ENCODE measurements around the gene ABHD4. TPM values are rescaled to one million over a fixed set of nuclear protein-coding genes. Genes with fewer than 3 reads are reported as not detected.

Gene ABHD4
- total RNA-seq, 4 donors from 2014 or later = 18.7 to 42.3 (median 27.7) TPM

DNA sequence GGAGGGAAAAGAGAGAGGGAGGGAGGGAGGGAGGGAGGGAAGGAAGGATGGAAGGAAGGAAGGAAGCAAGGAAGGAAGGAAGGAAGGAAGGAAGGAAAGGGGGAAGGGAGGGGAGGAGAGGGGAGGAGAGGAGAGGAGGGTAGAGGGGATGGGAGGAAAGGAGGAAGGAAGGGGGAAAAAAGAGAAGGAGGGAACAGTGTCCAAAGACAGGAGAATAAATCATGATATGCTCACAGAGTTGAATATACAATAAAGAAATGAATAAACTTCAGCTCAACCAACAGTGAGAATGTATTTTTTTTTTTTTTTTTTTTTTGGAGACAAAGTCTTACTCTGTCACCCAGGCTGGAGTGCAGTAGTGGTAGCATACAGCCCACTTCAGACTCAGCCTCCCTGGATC is 42.1 kb downstream of the ABHD4 start:
- DNase-seq (ENCODE audit: extremely low spot score) = no peak
- no peaks in the 10 kb centered on the region for H3K27me3 ChIP-seq
- H3K9me3 ChIP-seq = no peaks in the 10 kb centered on the region
- H3K4me3 ChIP-seq = no peak overlapping the region
- TF ChIP-seq, protein P1, sequence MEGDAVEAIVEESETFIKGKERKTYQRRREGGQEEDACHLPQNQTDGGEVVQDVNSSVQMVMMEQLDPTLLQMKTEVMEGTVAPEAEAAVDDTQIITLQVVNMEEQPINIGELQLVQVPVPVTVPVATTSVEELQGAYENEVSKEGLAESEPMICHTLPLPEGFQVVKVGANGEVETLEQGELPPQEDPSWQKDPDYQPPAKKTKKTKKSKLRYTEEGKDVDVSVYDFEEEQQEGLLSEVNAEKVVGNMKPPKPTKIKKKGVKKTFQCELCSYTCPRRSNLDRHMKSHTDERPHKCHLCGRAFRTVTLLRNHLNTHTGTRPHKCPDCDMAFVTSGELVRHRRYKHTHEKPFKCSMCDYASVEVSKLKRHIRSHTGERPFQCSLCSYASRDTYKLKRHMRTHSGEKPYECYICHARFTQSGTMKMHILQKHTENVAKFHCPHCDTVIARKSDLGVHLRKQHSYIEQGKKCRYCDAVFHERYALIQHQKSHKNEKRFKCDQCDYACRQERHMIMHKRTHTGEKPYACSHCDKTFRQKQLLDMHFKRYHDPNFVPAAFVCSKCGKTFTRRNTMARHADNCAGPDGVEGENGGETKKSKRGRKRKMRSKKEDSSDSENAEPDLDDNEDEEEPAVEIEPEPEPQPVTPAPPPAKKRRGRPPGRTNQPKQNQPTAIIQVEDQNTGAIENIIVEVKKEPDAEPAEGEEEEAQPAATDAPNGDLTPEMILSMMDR (IDR thresholded peaks at IDR 0.05) = no peak
- TF ChIP-seq EP300 (IDR thresholded peaks at IDR 0.05) (no peak), POLR2A (IDR thresholded peaks at IDR 0.05; ENCODE audit: low read depth) (no peak), POLR2AphosphoS5 (IDR thresholded peaks at IDR 0.05) (no peak)
- no peaks in the 10 kb centered on the region for H3K4me1 ChIP-seq
- intact Hi-C loops (cut with DNase I) = no loop called here
- no peaks in the 10 kb centered on the region for H3K36me3 ChIP-seq
- no peak overlapping the region for H3K27ac ChIP-seq (replicated peaks in 1 of 4)

DNA sequence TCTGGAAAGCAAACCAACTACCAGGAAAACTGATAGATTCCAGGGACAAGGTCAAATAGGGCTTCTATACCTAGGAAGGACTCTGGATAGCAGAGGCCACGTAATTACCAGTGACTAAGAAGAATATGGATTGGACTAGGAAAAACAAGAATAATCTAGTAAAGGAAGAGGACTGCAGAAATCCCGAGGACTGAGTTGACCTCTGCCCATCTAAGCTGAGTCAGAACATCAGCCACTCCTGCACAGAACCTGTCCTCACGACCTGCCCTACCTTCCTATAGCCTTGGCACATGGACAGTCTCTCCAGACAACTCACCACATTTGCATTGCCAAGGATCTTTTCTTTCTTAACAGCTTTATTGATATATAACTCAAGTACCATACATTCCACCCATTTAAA is 43.7 kb downstream of the ABHD4 start:
- no peak for DNase-seq (ENCODE audit: extremely low spot score)
- no peaks in the 10 kb centered on the region for H3K9me3 ChIP-seq
- no peaks in the 10 kb centered on the region for H3K27me3 ChIP-seq
- no peaks in the 10 kb centered on the region for H3K36me3 ChIP-seq
- no peaks in the 10 kb centered on the region for H3K4me1 ChIP-seq
- no peak for TF ChIP-seq POLR2A (IDR thresholded peaks at IDR 0.05; ENCODE audit: low read depth)
- no peak for TF ChIP-seq POLR2AphosphoS5 (IDR thresholded peaks at IDR 0.05)
- TF ChIP-seq EP300 (IDR thresholded peaks at IDR 0.05) = no peak
- TF ChIP-seq, protein P1 (IDR thresholded peaks at IDR 0.05) = no peak
- WGBS = 51% methylated on average over 3 of the region's 3 CpGs
- intact Hi-C loops (cut with DNase I) = no loop called here
- H3K27ac ChIP-seq (replicated peaks in 1 of 4) = no peak overlapping the region
- no peak overlapping the region for H3K4me3 ChIP-seq

DNA sequence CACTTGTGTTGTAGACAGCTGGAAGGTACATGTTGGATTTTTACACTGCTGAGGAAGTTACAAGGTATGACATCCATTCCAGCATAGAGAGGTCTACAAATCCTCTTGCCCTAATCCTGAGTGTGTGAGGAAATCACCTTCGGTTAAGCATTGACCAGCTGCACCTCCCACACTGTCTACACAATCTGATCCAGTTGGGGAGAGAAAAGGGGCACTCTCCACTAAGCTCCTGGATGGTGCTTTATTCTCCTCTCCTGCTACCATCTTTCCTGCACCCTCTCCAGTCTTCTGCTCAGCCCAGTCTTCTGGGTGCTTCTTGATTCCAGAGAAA is 46.2 kb downstream of the ABHD4 start, which contains the start of gene OR6J1:
TSS of gene OR6J1 (minus strand) at position 48 of the 331 bp plus-strand sequence. CDS start 9,541 bp downstream, outside the sequence.
- H3K27me3 ChIP-seq = no peaks in the 10 kb centered on the region
- H3K4me1 ChIP-seq = no peaks in the 10 kb centered on the region
- H3K36me3 ChIP-seq = no peaks in the 10 kb centered on the region
- TF ChIP-seq POLR2A (IDR thresholded peaks at IDR 0.05; ENCODE audit: low read depth) = no peak
- TF ChIP-seq, protein P1 (IDR thresholded peaks at IDR 0.05) = no peak
- TF ChIP-seq POLR2AphosphoS5 (IDR thresholded peaks at IDR 0.05) = no peak
- intact Hi-C loops (cut with DNase I) = no loop called here
- 83% methylated on average over 1 of the region's 1 CpG for WGBS
- no peak for DNase-seq (ENCODE audit: extremely low spot score)
- H3K9me3 ChIP-seq = no peaks in the 10 kb centered on the region
- no peak within 1 kb of the TSS for H3K4me3 ChIP-seq
- no peak within 1 kb of the TSS for H3K27ac ChIP-seq (replicated peaks in 1 of 4)

DNA sequence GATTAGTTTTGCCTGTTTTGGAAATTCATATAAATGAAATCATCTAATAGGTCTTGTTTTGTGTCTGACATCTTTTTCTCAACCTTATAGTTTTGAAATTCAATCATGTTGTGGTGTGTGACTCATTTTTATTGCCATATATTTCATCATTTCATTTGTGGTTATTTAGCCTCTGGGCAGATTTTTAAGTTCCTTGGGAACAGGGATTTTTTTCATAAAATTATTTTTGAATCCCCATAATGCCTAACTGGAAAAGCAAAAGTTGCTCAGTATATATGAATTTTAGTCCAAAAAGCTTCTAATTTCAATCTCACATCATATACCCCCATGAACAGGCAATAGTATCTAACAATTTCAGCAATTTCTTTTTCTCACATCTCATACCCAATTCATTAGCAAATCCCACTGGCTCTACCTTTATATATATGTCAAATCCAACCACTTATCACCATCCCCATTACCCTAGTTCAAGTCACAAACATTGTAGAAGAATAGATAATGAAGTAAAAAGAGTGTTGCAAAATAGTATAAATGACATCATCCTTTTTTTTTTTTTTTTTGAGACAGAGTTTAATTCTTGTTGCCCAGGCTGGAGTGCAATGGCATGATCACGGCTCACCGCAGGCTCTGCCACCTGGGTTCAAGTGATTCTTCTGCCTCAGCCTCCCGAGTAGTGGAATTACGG is 48.6 kb downstream of the ABHD4 start:
- H3K9me3 ChIP-seq = no peaks in the 10 kb centered on the region
- WGBS = 90% methylated on average over 4 of the region's 4 CpGs
- no peaks in the 10 kb centered on the region for H3K4me1 ChIP-seq
- DNase-seq (ENCODE audit: extremely low spot score) = no peak
- no peaks in the 10 kb centered on the region for H3K27me3 ChIP-seq
- no peak overlapping the region for H3K27ac ChIP-seq (replicated peaks in 1 of 4)
- intact Hi-C loops (cut with DNase I) = no loop called here
- no peaks in the 10 kb centered on the region for H3K36me3 ChIP-seq
- no peak for TF ChIP-seq POLR2AphosphoS5 (IDR thresholded peaks at IDR 0.05)
- no peak overlapping the region for H3K4me3 ChIP-seq

DNA sequence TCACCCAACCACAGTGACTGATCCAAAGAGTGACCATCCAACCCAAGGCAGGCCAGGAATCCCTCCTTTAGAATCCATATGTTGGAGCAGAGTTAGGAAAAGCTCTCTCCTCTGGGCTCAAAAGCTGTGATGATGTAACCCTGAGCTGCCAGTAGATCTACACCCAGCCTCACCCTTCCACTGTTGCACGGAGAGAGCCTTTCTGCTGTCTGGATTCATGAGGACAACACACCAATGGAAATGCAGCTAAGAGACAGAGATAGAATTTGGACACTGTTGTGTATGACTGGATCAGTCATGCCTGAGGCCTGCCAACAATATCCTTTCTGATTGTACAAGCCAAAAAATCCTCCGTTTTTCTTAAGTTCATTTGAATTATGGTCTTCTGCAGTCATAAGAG is 50.4 kb downstream of the ABHD4 start:
- Histone ChIP-seq H3K4me3 (no peak overlapping the region), H3K4me1 (peaks cover 0 to 5% (median 0%) of the 10 kb centered on the region in 4 donors), H3K9me3 (no peaks in the 10 kb centered on the region), H3K27ac (replicated peaks in 1 of 4) (no peak overlapping the region), H3K36me3 (no peaks in the 10 kb centered on the region), H3K27me3 (no peaks in the 10 kb centered on the region)
- TF ChIP-seq EP300 (IDR thresholded peaks at IDR 0.05) (no peak), POLR2AphosphoS5 (IDR thresholded peaks at IDR 0.05) (no peak), POLR2A (IDR thresholded peaks at IDR 0.05; ENCODE audit: low read depth) (no peak)
- TF ChIP-seq, protein P1 (IDR thresholded peaks at IDR 0.05) = no peak
- 64% methylated on average over 2 of the region's 2 CpGs for WGBS
- no peak for DNase-seq (ENCODE audit: extremely low spot score)
- intact Hi-C loops (cut with DNase I) = no loop called here
